GM19463 (cell line): Measurements from ENCODE around the gene OXSR1.
"Not testable (repeated sequence)": the region's sequence is repeated elsewhere in the genome, so short reads cannot be mapped to it uniquely, and the experiment has no call there.

Experiments used
- ATAC-seq: cut with Tn5 transposase; IDR thresholded peaks from one replicate; pipeline ENCODE4 v1.9.1; 2021; ENCODE audit warnings: mild to moderate bottlenecking, moderate library complexity; ENCODE audit not compliant: unreplicated experiment

Gene OXSR1

GRCh38 chr3:38219609-38220197 lies 54.4 kb downstream of the OXSR1 start:
- ATAC-seq = no peak

GRCh38 chr3:38221005-38221404 lies 55.7 kb downstream of the OXSR1 start:
- no peak for ATAC-seq

- no peak for ATAC-seq
Observed at GRCh38 chr3:38222032-38222634, 56.8 kb downstream of the OXSR1 start.

GRCh38 chr3:38224357-38224756 lies 59.0 kb downstream of the OXSR1 start:
- no peak for ATAC-seq

- ATAC-seq = no peak
Observed at GRCh38 chr3:38226273-38226672, 60.9 kb downstream of the OXSR1 start.

- ATAC-seq = no peak
Observed at GRCh38 chr3:38227989-38228388, 62.7 kb downstream of the OXSR1 start.

GRCh38 chr3:38229036-38229435 lies 63.7 kb downstream of the OXSR1 start:
- ATAC-seq = no peak

GRCh38 chr3:38232701-38233100 lies 67.4 kb downstream of the OXSR1 start:
- peak; percentile 41 for ATAC-seq

- no peak for ATAC-seq
Observed at GRCh38 chr3:38235466-38235865, 70.1 kb downstream of the OXSR1 start.

GRCh38 chr3:38238416-38239008 lies 73.2 kb downstream of the OXSR1 start:
- ATAC-seq = no peak

GRCh38 chr3:38242812-38243211 lies 77.5 kb downstream of the OXSR1 start:
- ATAC-seq = not testable (repeated sequence)

GRCh38 chr3:38245930-38246329 lies 80.6 kb downstream of the OXSR1 start:
- ATAC-seq = no peak

GRCh38 chr3:38247366-38248035 lies 82.2 kb downstream of the OXSR1 start:
- ATAC-seq = no peak

- no peak for ATAC-seq
Observed at GRCh38 chr3:38250198-38250597, 84.9 kb downstream of the OXSR1 start.

GRCh38 chr3:38251197-38251596 lies 85.9 kb downstream of the OXSR1 start:
- ATAC-seq = no peak

- ATAC-seq = no peak
Observed at GRCh38 chr3:38253704-38254103, 88.4 kb downstream of the OXSR1 start.

- no peak for ATAC-seq
Observed at GRCh38 chr3:38254872-38255271, 89.5 kb downstream of the OXSR1 start.

GRCh38 chr3:38255627-38256026 lies 90.3 kb downstream of the OXSR1 start:
- ATAC-seq = no peak

- no peak for ATAC-seq
Observed at GRCh38 chr3:38257583-38257982, 92.2 kb downstream of the OXSR1 start.

GRCh38 chr3:38260474-38260873 lies 95.1 kb downstream of the OXSR1 start:
- ATAC-seq = no peak

- no peak for ATAC-seq
Observed at GRCh38 chr3:38264353-38264771, 99.0 kb downstream of the OXSR1 start.

GRCh38 chr3:38264779-38265178 lies 99.4 kb downstream of the OXSR1 start:
- no peak for ATAC-seq
